ENCODE results near the gene PAGE1.
"Not testable (repeated sequence)": the region's sequence is repeated elsewhere in the genome, so short reads cannot be mapped to it uniquely, and the experiment has no call there.

Gene PAGE1

GRCh38 chrX:49695276-49696180 lies at the start of gene PAGE1:
Gene PAGE1 (minus strand): TSS chrX:49695984. CDS start chrX:49694770, 1,214 bp downstream.
- DNase-seq (ENCODE audit: low spot score), result no peak

- DNase-seq (ENCODE audit: low spot score), result not testable (repeated sequence)
Measured at GRCh38 chrX:49741501-49741900, 45.7 kb upstream of the PAGE1 start.

GRCh38 chrX:49727847-49728246 lies 32.1 kb upstream of the PAGE1 start:
- DNase-seq (ENCODE audit: low spot score), result no peak

- no peak for DNase-seq (ENCODE audit: low spot score)
Measured at GRCh38 chrX:49726966-49727365, 31.2 kb upstream of the PAGE1 start.

- no peak for DNase-seq (ENCODE audit: low spot score)
Measured at GRCh38 chrX:49725923-49726904, 30.4 kb upstream of the PAGE1 start.

- no peak for DNase-seq (ENCODE audit: low spot score)
Measured at GRCh38 chrX:49725401-49725800, 29.6 kb upstream of the PAGE1 start.

GRCh38 chrX:49720106-49720505 lies 24.3 kb upstream of the PAGE1 start:
- not testable (repeated sequence) for DNase-seq (ENCODE audit: low spot score)

- DNase-seq (ENCODE audit: low spot score), result no peak
Measured at GRCh38 chrX:49712577-49712976, 16.8 kb upstream of the PAGE1 start.

GRCh38 chrX:49710744-49711319 lies 15.0 kb upstream of the PAGE1 start:
- DNase-seq (ENCODE audit: low spot score), result no peak

- no peak for DNase-seq (ENCODE audit: low spot score)
Measured at GRCh38 chrX:49704691-49705404, 9.1 kb upstream of the PAGE1 start.

- no peak for DNase-seq (ENCODE audit: low spot score)
Measured at GRCh38 chrX:49701933-49702332, 6.1 kb upstream of the PAGE1 start.

- DNase-seq (ENCODE audit: low spot score), result no peak
Measured at GRCh38 chrX:49701323-49701722, 5.5 kb upstream of the PAGE1 start.

GRCh38 chrX:49675075-49675719 lies 20.6 kb downstream of the PAGE1 start:
- no peak for DNase-seq (ENCODE audit: low spot score)

GRCh38 chrX:49673394-49673793 lies 22.4 kb downstream of the PAGE1 start:
- no peak for DNase-seq (ENCODE audit: low spot score)

- no peak for DNase-seq (ENCODE audit: low spot score)
Measured at GRCh38 chrX:49664824-49665223, 31.0 kb downstream of the PAGE1 start.

- DNase-seq (ENCODE audit: low spot score), result no peak
Measured at GRCh38 chrX:49661881-49662280, 33.9 kb downstream of the PAGE1 start.

- DNase-seq (ENCODE audit: low spot score), result no peak
Measured at GRCh38 chrX:49659771-49660170, 36.0 kb downstream of the PAGE1 start.

GRCh38 chrX:49656533-49656932 lies 39.3 kb downstream of the PAGE1 start:
- no peak for DNase-seq (ENCODE audit: low spot score)

- DNase-seq (ENCODE audit: low spot score), result no peak
Measured at GRCh38 chrX:49644991-49645637, 50.7 kb downstream of the PAGE1 start.
